Sciatic nerve (tissue), 2 donors: ENCODE results near the gene SSH2. TPM values are rescaled to one million over a fixed set of nuclear protein-coding genes. Genes with fewer than 3 reads are reported as not detected.

Experiments
- ATAC-seq: fragments of 200-7000 bp; cut with Tn5 transposase; one replicate; pipeline ENCODE4 v1.9.1; 2020; ENCODE audit warnings: mild to moderate bottlenecking, moderate library complexity
- DNase-seq: peaks from one replicate; pipeline ENCODE4 v3.0.0-alpha.2; 2020; ENCODE audit warnings: low spot score
- intact Hi-C: fragments of 100-400 bp; cut with DNase I; formaldehyde crosslinking; loops from one replicate; pipeline ENCODE4 v1.14.2; 2022
- total RNA-seq: library from RNA; stranded (reverse); fragmentation: NEBNext Ultra II Directional; extraction: Animal tissue kit (Norgen Biotek cat#: 25700); gene quantifications from one replicate; pipeline ENCODE4 v1.2.1, GENCODE V29; 2021
- donor health status: DM: no; HTN: no; CAD: no.
- donor health status: DM: no; HTN: no; CAD: no.

Gene SSH2
- total RNA-seq, 1 donor from 2014 or later, result 45.1 TPM

DNA sequence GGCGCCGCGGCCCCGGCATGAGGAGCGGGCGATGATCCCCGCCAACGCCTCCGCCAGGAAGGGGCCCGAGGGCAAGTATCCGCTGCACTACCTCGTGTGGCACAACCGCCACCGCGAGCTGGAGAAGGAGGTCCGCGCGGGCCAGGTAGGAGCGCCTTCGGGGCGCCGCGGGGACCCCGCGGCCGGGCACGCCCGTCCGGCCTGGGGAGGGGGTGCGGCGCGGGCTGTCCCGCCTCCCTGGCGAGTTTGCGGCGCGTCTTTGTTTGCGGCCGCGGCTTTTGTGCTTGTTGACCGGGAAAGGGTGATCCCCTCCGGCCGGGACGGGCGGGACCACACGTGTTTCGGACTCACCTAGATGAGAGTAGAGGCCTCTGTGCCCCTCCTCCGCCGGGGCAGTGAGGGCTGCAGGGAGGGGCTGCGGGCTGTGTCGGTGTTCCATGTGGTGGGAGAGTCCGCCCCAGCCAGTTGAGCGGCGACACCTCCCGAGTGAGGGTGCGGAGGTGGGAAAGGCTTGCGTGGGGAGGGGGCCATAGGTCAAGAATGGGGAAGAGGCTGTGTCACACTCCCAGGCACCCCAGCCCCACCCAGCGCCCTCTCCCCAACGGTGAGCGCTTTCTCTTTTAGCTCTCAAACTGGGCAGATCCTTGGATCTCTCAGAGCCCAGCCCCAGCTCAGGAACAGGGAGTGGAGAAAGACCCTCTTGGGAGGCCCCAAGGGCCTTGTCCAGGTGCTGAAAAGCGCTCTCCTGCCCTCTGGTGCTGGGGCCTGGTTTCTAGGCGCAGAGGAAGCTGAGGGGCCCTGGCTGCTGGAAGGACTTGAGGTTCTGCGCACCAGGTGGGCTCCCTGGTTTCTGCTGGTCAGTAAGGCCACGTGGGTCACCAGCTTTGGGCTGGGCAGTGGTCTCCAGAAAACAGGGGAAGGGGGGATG is 336.2 kb downstream of the SSH2 start:
- ATAC-seq (no peak), DNase-seq (peak; percentile 65)
- intact Hi-C loops, result no loop called here

DNA sequence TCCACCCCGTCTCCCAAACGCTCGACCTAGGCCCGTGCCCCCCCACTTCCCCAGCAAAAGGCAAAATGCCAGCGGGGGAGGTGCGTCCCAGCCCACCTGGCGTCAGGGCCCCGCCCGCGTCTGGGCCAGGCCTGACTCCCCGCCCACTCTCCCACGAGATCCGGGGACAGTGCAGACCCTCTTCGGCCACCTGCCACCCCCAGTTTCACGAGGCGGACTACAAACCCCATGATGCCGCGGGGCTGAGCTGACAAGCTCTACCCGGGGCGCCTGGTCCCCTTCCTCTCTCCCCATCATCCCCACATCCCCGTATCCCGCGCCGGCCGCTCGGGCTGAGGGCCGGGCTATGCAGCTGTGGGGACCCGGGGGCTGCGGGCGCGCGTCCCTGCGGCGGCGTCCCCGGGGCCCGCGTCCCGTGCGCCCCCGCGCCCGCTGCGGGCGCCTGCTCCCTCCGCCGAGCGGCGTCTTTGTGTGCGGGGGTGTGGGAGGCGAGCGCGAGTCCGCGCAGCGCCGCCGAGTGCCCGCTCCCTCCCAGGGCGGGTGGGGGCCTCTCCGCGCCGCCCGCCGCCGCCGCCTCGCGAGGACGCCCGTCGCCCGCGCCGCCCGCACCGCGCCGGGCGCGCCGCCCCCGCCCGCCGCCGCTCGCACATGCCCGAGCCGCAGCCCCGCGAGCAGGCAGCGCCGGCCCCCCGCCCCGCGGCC is 337.0 kb downstream of the SSH2 start, which contains the start of gene ANKRD13B:
ANKRD13B (plus strand) TSS at position 283 of the 702 bp plus-strand sequence. CDS start 490 bp downstream, outside the sequence.
- intact Hi-C loops, result no loop called here
- DNase-seq (peak; percentile 76), ATAC-seq (peak; percentile 7)

DNA sequence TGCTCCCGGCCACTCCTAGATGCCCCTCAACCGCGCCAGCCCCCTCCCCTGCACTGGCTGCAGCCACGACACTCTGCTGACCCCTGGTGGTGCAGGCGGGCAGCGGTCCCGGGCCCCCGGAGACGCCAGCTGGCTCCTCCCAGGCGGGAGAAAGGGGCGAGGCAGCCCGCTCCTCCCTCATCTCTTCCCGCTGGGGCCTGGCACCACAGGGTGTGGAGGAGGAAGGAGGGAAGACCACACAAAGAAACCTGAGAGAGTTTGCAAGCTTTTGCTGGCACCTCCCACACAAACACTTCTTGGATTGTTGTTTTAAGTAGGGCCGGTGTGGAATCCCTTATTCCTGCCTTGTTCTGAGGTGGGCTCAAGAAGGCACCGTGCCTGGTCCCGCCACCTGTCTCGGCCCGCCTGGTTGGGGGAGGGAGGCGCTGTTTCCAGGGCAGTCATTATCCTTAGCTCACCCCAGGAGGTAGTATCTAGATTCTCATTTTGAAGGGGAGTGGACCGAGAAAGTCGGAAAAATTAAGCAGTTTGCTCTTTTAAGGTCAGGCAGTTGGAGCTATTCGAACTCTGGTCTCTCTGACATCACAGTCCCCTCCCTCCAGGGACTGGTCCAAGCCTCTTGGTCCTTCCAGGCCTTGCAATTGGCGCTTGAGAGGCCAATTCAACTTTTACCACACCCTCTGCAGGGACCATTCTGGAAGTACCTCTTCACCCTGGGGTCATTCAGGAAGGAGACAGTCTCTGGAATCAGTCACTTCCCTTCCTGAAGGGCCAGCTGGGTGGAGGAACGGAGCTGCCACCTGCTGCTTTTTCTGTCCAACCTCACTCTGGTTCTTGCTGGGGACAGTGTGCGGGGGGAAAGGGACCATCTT is 338.1 kb downstream of the SSH2 start:
- peak; percentile 94 for DNase-seq
- intact Hi-C loops, result no loop called here
- peak; percentile 84 for ATAC-seq

DNA sequence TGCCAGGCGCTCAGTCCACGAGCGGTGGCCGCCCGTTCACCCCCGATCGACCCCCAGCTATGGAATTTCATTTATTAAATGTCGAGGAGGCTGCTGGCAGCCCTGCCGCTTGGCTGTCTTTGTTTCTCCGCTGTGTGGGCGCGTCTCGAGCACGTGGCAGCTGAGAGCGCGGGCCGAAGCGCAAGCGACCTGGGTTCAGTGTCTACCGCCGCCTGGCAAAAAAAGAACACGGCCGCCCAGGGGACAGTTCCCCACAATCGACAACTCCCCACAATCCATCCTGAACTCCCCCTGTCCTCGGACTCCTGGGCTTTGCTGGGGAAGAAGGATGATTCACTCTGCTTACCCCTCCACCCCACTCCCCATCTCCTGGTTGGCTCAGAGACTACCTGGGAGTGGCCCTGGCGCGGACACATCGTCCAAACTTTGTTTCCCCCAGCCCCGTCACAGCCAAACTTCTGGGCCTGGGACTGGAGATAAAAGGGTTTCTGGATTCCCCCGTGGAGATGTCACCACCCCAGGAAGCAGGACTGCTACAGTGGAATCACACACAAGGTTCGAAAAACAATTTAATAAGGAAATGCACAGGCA is 338.8 kb downstream of the SSH2 start:
- ATAC-seq (peak; percentile 56), DNase-seq (peak; percentile 85)
- intact Hi-C loops, result no loop called here

DNA sequence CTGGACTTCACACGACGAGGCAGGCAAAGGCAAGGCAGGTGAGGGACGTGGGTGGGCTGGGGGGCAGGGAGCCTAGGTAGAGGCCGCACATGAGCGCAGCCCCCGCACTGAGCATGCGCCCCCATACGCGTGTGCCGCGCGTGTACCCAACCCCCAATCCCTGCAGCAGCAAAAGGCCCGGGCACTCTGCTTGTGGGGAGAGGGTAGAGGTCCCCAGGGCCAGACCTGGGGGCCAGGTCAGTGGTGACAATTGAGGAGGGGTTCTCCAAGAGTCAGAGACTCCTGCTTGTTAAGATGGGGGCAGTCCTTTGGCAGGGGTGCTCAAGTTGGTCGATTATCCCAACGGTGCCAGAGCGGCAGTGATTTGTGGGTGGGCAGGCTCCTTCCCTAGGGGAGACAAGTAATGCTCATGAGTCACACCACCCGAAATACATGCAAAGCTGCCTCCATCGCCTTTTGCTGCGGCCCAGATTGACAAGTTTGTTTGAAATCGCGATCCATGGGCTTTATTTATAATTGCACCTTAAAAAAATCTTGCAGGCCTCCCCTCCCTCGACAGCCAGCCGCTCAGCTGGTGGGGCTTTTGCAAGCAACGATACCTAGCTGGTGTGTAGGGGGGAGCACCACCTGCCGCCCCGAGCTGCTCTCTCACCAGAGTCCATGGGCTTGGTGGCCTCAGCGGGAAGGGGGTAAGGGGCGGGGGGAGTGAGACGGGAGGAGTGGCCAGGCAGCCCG is 339.4 kb downstream of the SSH2 start:
- intact Hi-C loops, result no loop called here
- peak; percentile 20 for ATAC-seq
- DNase-seq, result peak; percentile 62

DNA sequence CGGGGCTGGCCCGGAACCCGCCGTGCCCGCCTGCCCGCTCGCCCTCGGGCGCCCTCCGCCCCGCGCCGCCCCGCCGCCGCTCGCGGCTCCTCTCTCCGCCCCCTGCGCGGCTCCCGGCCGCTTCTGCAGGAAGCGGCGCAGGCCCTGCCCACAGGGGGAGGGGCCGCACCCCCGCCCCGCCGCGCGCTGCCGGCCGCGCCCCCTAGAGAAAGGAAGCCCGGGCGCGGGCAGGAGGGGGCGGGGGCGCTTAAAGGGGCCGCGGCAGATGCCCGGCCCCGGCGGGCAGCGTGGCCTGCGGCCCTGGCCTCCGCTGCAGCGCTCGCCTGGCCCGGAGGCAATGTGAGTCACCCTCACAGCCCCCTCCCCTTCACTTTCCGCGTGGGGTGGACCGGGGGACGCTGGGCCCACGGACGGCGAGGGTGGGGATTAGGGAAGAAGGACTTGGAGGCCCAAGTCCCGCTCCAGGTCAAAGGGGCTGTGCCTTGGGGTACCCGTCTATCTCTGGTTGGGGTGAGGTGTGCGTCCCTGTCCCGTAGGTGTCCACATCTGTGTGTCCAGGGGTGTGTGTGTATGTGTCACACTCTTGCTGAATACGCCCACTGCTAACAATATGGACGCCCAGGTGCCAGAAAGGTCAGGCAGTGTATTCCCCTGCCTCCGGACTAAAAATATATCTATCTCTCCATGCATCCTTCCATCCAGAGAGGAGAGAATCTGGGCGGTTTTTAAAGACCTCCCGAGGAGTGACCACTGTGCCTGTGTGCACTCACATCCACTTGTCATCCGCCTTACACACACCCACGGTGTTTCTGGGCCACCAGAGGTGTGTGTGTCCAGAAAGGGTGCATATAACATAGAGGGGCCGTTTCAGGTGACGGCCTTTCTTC is 340.3 kb downstream of the SSH2 start, which contains the start of gene GIT1:
GIT1 (minus strand) TSS at position 125 of the 887 bp plus-strand sequence. CDS start 270 bp downstream, outside the sequence.
- intact Hi-C loops, result no loop called here
- DNase-seq (peak; percentile 91), ATAC-seq (peak; percentile 70)

DNA sequence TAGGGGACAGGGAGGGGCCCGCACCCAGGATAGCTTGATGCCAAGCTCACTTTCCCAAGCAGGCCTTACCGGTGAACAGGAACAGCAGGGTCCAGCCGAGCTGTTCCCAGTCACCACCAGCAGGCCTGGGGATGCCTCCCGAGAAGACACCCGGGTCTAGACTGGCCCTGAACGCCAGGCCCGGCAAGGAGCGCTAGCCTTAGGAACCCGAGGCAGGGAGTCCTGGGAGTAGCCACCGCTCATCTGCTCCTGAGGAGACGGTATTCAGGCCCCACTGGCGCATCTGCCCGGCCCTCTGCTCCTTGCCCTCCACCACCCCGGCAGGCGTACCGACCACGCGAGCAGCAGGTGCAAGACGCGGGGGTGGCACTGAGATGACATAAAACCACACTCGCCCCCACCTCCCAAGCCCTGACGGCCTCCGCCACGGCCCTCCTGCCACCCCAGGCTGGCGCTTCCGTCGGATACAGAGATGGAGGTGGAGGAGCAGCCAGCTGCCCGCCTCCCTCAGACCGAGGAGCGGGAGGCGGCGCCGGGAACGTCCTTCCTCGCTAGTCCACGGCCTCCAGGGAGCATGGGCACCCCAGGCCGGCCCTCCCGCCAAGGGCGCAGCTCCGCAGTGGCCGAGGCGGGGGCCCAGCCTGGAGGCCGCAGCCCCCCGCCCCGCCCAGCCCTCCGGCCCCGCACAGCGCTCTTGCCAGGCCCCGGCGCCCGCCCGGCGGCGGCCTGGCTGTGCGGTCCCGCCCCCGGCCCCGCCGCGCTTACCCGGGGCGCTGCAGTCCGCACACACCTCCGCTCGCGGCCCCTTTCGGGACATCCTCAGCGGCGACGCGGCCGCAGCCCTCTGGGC is 341.2 kb downstream of the SSH2 start:
- intact Hi-C loops, result no loop called here
- DNase-seq (peak; percentile 70), ATAC-seq (no peak)

DNA sequence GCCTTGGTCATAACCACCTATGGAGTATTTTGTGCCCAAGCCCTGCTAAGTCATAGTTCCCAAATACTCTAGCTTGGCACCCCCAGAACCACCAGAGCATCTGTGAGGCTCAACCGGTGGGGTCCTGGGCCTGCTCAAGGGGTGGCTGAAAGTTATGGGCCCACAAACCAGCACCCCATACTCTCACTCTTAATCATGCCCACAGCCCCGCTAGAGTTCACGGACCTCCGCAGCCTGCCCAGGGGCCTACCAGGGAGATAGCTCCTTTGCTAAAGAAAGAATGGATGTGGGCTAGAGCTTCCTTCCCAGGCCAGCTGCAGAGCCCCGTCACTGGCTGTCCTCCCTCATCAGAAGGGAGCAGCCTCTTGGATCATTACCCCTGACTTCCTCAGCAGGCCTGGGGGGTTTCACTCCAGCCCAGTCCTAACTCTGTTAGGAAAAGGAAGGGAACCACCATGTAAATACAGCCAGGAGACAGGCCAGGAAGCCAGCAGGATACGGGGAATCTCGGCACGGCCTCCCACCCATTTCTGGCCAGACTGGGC is 341.9 kb downstream of the SSH2 start:
- intact Hi-C loops, result no loop called here
- no peak for DNase-seq
- ATAC-seq, result no peak

DNA sequence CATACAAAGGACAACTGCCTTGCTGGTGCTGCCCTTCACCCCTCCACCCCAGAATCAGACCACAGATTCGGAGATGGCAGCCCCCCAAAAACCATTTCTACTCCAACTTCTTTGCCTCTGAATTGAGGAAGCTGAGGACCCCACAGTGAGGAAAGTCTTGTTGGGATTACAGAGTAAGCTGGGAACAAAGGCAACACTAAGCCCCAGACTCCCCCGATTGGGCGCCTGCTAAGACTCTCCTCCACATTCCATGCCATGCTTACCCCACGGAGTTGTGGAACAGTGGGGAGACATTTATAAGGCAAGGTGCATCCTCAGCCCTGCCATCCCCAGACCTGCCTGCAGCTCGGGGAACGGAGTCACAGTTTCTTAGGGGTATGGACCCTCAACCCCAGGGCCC is 342.4 kb downstream of the SSH2 start:
- no peak for ATAC-seq
- intact Hi-C loops, result no loop called here
- no peak for DNase-seq

DNA sequence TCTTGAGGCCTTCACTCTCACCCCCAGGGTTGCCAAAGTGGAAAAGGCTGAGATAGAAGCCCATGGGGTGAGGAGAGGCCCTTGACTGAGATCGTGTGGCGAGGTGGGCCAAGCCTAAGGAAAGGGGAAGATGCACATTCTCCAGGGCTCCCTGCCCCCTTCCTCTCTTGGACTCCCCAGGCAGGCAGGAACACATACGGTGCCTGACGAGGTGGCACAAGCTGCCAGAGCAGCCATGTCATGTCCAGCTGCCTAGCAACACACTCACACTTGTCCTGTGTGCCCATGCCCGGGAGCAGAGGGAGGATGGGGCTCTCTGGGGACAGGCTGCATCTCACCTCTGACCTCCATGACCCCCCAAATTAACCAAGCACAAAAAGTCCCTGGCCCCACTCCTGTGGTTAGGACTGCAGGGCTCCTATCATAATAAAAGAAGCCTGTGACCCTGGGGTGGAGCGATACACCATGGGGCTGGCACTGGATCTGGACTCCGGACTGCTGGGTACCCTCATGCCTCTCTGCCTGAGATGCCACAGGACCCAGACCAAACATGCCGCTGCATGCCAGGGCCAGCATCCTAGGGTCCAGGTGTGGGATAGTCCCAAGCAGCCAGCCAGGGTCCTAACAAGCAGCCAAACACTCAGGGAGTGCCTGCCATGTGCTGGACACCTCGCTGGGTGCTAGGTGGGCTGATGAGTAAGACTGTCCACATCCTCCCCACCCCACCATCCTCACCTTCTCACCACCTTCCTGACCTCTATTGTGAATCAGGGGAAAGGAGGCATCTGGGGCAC is 343.2 kb downstream of the SSH2 start:
- intact Hi-C loops, result no loop called here
- ATAC-seq, result no peak
- no peak for DNase-seq

DNA sequence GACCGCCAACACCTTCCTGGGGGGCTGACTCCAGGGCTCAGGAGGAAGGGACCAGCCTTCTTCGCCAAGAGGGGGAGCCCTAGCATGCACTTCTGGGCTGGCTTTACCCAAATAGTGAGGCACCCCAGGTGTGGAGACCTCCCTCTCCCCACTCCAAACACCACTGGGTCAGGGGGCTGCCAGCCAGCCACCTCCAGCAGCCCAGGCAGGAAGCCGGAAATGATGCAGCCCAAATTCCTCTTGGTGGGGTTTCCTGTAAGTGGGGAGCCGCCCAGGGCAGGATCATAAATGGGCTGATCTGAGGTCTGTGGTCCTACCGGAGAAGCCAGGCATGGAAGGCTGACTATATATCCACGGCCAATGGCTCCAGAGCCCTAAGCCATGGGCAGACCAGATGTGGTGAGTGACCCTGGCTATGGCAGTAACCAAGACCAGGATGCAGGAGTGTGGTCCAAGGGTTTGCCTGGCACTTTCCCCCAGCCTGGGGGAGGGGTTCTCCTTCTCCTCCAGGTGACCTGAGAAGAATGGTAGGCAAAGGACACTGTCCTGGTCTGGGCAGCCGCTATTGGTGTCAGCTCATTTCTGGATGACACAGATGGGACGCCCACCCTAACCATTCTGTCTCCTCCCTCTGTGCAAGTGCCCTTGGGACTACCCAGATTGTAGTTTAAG is 344.8 kb downstream of the SSH2 start:
- ATAC-seq, result no peak

DNA sequence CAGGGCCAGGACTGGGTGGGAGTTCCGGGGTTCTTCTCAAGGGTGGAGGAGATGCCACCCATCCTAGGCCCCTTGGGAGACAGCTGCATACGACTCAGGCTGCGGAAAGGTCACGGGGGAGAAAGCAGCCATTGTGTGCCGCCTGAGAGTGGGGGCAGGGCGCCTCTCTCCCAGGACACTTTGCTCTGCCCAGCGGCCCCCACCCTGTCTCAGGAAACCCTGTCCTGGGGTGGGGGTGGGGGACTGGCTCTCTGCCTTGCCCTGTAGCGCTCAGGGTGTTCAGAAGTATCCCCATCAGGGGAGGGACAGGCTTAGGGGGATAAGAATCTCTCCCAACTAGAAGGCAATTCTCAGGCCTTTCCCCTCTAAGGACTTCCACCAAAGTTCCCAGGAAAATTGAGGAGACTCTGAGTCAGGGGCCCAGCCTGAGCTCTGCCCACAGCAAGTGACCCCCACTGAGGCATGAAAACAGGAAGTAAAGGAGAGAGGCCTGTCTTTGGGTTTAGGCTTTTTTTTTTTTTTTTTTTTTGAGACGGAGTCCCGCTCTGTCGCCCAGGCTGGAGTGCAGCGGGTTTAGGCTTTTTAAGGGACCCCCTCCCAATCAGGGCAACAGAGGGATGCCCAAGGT is 345.5 kb downstream of the SSH2 start:
- peak; percentile 35 for ATAC-seq
- DNase-seq, result no peak
- intact Hi-C loops, result no loop called here

More for the DNA sequence above, 344.8 kb downstream of the SSH2 start:
- DNase-seq, result no peak
- intact Hi-C loops, result no loop called here

DNA sequence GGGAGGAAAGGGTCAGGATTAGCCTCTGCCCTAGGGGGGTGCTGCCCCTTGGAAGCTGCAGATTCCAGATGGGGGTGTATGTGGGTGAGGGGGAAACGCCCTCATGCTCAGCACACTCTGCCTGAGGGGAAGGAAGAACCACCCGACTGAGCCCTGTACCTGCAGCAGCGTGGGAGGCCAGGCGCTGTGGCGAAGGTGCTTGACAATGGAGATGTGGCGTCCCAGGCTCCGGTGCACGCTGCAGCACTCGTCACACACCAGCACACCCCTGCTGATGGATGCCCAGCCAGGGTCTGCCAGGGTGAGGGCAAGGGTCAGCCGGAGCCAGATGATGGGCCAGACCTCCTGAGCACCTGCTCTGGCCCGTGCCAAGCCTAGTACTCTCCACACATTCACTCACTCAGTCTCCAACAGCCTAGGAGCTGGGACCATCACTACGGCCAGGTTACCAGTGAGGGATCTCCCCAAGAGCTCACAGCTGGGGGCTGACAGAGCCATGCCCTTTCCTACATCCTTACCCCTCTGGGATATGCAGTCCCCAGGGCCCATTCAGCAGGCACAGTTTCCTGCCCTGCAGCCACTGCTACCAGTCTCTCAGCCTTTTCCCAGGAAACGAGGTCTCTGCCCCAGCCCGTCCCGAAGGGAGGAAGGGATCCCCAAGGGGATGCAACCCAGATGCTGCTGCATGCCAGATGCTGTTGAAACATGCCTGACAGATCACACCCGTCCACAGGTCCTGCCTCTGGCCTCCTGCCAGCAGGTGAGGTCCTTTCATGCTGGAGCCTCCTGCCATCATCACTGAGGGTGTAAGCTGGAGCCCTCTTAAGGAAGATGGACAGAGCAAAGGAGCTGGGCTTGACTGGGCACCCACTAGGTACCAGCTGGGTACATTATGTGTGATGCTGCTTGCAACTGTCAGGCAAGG is 346.4 kb downstream of the SSH2 start:
- intact Hi-C loops, result no loop called here
- DNase-seq (no peak), ATAC-seq (no peak)
